Liver (tissue), 9 donors: ENCODE measurements around the gene ACTL8. TPM values are rescaled to one million over a fixed set of nuclear protein-coding genes. Genes with fewer than 3 reads are reported as not detected.

Source experiments
- DNase-seq: peaks from one replicate; pipeline ENCODE4 v3.0.0-alpha.2; 2017; ENCODE audit warnings: low spot score
- H3K27ac ChIP-seq, 2 donors: one replicate each; pipeline ENCODE4 v1.7.0; 2013; ENCODE audit warnings: inconsistent platforms in 2 of 2, low read length in 2 of 2, control low read depth in 1 of 2, low read depth in 1 of 2, mild to moderate bottlenecking in 1 of 2
- H3K27me3 ChIP-seq, 4 donors: one replicate each; pipeline versions ENCODE4 v1.6.1 to v1.7.0; 2013; ENCODE audit warnings: low read length in 3 of 4, inconsistent platforms in 1 of 4, mild to moderate bottlenecking in 1 of 4, moderate library complexity in 1 of 4; ENCODE audit not compliant: control insufficient read depth in 4 of 4, insufficient read depth in 4 of 4
- H3K36me3 ChIP-seq, 4 donors: one replicate each; pipeline versions ENCODE4 v1.6.1 to v1.7.0; 2013; ENCODE audit warnings: low read length in 3 of 4, mild to moderate bottlenecking in 3 of 4, low read depth in 1 of 4, moderate library complexity in 1 of 4; ENCODE audit not compliant: control insufficient read depth in 4 of 4, insufficient read depth in 3 of 4
- H3K4me1 ChIP-seq, 4 donors: one replicate each; pipeline versions ENCODE4 v1.6.1 to v1.7.0; 2013; ENCODE audit warnings: low read length in 3 of 4, mild to moderate bottlenecking in 3 of 4, moderate library complexity in 1 of 4; ENCODE audit not compliant: control insufficient read depth in 4 of 4, insufficient read depth in 4 of 4
- H3K4me3 ChIP-seq, 3 donors: one replicate each; pipeline versions ENCODE4 v1.6.1 to v1.7.0; 2013; ENCODE audit warnings: low read length in 3 of 3, control low read depth in 1 of 3, low read depth in 1 of 3, mild to moderate bottlenecking in 1 of 3
- H3K9ac ChIP-seq, 2 donors: one replicate each; pipeline ENCODE4 v1.7.0; 2013; ENCODE audit warnings: low read length in 2 of 2, mild to moderate bottlenecking in 2 of 2, moderate library complexity in 2 of 2, control low read depth in 1 of 2, low read depth in 1 of 2
- H3K9me3 ChIP-seq, 4 donors: one replicate each; pipeline versions ENCODE4 v1.6.1 to v1.7.0; 2013; ENCODE audit warnings: low read length in 3 of 4; ENCODE audit not compliant: control insufficient read depth in 4 of 4
- EGR1 ChIP-seq, 2 donors: IDR thresholded peaks; 2 replicates each; pipeline ENCODE4 v1.6.1; 2016 to 2018; ENCODE audit warnings: antibody characterized with exemption in 2 of 2, low read depth in 2 of 2
- FOXA1 ChIP-seq: IDR thresholded peaks from 2 replicates; pipeline ENCODE4 v1.6.1; 2016; ENCODE audit warnings: antibody characterized with exemption
- FOXA2 ChIP-seq: IDR thresholded peaks from 2 replicates; pipeline ENCODE4 v1.6.1; 2016; ENCODE audit warnings: antibody characterized with exemption
- GABPA ChIP-seq, 2 donors: IDR thresholded peaks in 1 of 2; conservative IDR thresholded peaks in 1 of 2; 2 replicates each; pipeline ENCODE4 v1.6.1; 2016; ENCODE audit warnings: antibody characterized with exemption in 2 of 2, mild to moderate bottlenecking in 1 of 2, moderate library complexity in 1 of 2
- HNF4A ChIP-seq, 2 donors: conservative IDR thresholded peaks; 2 replicates each; pipeline ENCODE4 v1.6.1; 2016; ENCODE audit warnings: antibody characterized with exemption in 2 of 2, mild to moderate bottlenecking in 2 of 2
- HNF4G ChIP-seq: IDR thresholded peaks from 2 replicates; pipeline ENCODE4 v1.6.1; 2016; ENCODE audit warnings: antibody characterized with exemption
- JUND ChIP-seq, 2 donors: IDR thresholded peaks; 2 replicates each; pipeline ENCODE4 v1.6.1; 2016; ENCODE audit warnings: antibody characterized with exemption in 2 of 2
- MAX ChIP-seq: IDR thresholded peaks from 2 replicates; pipeline ENCODE4 v1.6.1; 2016; ENCODE audit warnings: antibody characterized with exemption
- NR2F2 ChIP-seq: IDR thresholded peaks from 2 replicates; pipeline ENCODE4 v1.6.1; 2016; ENCODE audit warnings: antibody characterized with exemption
- RAD21 ChIP-seq, 2 donors: IDR thresholded peaks; 2 replicates each; pipeline ENCODE4 v1.6.1; 2016; ENCODE audit warnings: antibody characterized with exemption in 2 of 2, mild to moderate bottlenecking in 2 of 2
- REST ChIP-seq: IDR thresholded peaks from 2 replicates; pipeline ENCODE4 v1.6.1; 2016; ENCODE audit warnings: antibody characterized with exemption, mild to moderate bottlenecking
- RXRA ChIP-seq, 2 donors: IDR thresholded peaks; 2 replicates each; pipeline ENCODE4 v1.6.1; 2017 to 2018; ENCODE audit warnings: antibody characterized with exemption in 2 of 2, mild to moderate bottlenecking in 1 of 2
- SP1 ChIP-seq: IDR thresholded peaks from 2 replicates; pipeline ENCODE4 v1.6.1; 2018; ENCODE audit warnings: antibody characterized with exemption, mild to moderate bottlenecking
- TAF1 ChIP-seq: conservative IDR thresholded peaks from 2 replicates; pipeline ENCODE4 v1.6.1; 2016; ENCODE audit warnings: antibody characterized with exemption, mild to moderate bottlenecking
- YY1 ChIP-seq: IDR thresholded peaks from 2 replicates; pipeline ENCODE4 v1.6.1; 2016; ENCODE audit warnings: antibody characterized with exemption, mild to moderate bottlenecking
- WGBS: extraction: QIAGEN DNeasy Blood & Tissue Kit; methylation state at CpG from one replicate; pipeline ENCODE4 v1.1.7; 2013; 5-methylcytosine and 5-hydroxymethylcytosine counted together
- polyA plus RNA-seq, 2 donors: library from polyadenylated mRNA; stranded (reverse) in 1 of 2; unstranded in 1 of 2; fragments of 200-250 nt in 1 of 2; fragments of >200 nt in 1 of 2; fragmentation: Nextera tagmentation in 1 of 2; extraction: Ambion mirVana in 1 of 2; gene quantifications; one replicate each; pipeline versions ENCODE4 v1.2.1 to v1.2.3, GENCODE V29; 2013 to 2015
- total RNA-seq, 2 donors: library from RNA; depleted of rRNA; stranded (reverse); fragments of >200 nt; gene quantifications; one replicate each; pipeline ENCODE4 v1.2.3, GENCODE V29; 2014
- TF ChIP-seq, protein P1 (sequence below): fragments of 150-350 bp; IDR thresholded peaks from 2 replicates; pipeline ENCODE4 v1.5.1; 2017; ENCODE audit warnings: improper control_type of control experiment, low read depth, low read length; ENCODE audit not compliant: missing input control
- TF ChIP-seq, protein P2 (sequence below): IDR thresholded peaks from 2 replicates; pipeline ENCODE4 v1.6.1; 2016; ENCODE audit warnings: antibody characterized with exemption
- TF ChIP-seq, protein P3 (sequence below): IDR thresholded peaks from 2 replicates; pipeline ENCODE4 v1.6.1; 2016; ENCODE audit warnings: antibody characterized with exemption
- donor health status: healthy.
- donor health status: healthy.
- donor health status: healthy.
- donor health status: healthy.
- donor health status: healthy.

The ACTL8 gene
- total and polyA plus RNA-seq, 4 donors = not detected

- no peak overlapping the region for H3K4me3 ChIP-seq
- TF ChIP-seq, protein P1, sequence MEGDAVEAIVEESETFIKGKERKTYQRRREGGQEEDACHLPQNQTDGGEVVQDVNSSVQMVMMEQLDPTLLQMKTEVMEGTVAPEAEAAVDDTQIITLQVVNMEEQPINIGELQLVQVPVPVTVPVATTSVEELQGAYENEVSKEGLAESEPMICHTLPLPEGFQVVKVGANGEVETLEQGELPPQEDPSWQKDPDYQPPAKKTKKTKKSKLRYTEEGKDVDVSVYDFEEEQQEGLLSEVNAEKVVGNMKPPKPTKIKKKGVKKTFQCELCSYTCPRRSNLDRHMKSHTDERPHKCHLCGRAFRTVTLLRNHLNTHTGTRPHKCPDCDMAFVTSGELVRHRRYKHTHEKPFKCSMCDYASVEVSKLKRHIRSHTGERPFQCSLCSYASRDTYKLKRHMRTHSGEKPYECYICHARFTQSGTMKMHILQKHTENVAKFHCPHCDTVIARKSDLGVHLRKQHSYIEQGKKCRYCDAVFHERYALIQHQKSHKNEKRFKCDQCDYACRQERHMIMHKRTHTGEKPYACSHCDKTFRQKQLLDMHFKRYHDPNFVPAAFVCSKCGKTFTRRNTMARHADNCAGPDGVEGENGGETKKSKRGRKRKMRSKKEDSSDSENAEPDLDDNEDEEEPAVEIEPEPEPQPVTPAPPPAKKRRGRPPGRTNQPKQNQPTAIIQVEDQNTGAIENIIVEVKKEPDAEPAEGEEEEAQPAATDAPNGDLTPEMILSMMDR = no peak
- TF ChIP-seq RAD21 (IDR thresholded peaks at IDR 0.05) (no peak), YY1 (no peak), NR2F2 (no peak), MAX (no peak), TAF1 (no peak), JUND (IDR thresholded peaks at IDR 0.05) (no peak), FOXA2 (no peak), HNF4G (no peak)
- H3K9ac ChIP-seq = no peak overlapping the region
- H3K9me3 ChIP-seq = no peaks in the 10 kb centered on the region
- H3K4me1 ChIP-seq = no peaks in the 10 kb centered on the region
- H3K36me3 ChIP-seq = no peaks in the 10 kb centered on the region
- H3K27me3 ChIP-seq = peaks cover 0 to 2% (median 0%) of the 10 kb centered on the region in 4 donors
- 70% methylated on average over 7 of the region's 7 CpGs for WGBS
- H3K27ac ChIP-seq = no peak overlapping the region
- no peak for DNase-seq
Observed at GRCh38 chr1:17725811-17726582, 29.1 kb upstream of the ACTL8 start.

DNA sequence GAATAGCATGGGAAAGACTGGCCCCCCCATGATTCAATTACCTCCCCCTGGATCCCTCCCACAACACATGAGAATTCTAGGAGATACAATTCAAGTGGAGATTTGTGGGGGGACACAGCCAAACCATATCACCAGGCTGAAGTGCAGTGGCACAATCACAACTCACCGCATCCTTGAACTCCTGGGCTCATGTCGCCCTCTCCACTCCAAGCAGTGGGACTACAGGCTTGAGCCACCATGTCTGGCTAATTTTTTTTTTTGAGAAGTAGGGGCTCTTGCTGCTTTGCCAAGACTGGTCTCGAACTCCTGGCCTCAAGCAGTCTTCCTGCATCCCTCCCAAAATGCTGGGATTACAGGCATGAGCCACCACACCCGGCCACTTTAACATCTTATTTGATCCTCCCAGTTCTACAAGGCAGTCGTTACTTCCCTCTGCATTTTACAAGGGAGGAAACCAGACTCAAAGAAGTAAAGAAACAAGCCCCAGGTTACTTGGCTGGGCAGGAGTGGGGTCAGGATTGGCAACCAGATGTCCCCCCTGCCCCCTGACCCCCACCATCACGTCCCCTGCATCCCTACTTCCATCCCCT lies 26.9 kb upstream of the ACTL8 start:
- H3K27ac ChIP-seq = no peak overlapping the region
- H3K9me3 ChIP-seq = no peaks in the 10 kb centered on the region
- no peaks in the 10 kb centered on the region for H3K27me3 ChIP-seq
- H3K4me1 ChIP-seq = no peaks in the 10 kb centered on the region
- DNase-seq = no peak
- no peak overlapping the region for H3K4me3 ChIP-seq
- WGBS = 79% methylated on average over 6 of the region's 6 CpGs
- H3K36me3 ChIP-seq = no peaks in the 10 kb centered on the region
- H3K9ac ChIP-seq = no peak overlapping the region
- TF ChIP-seq GABPA (IDR thresholded peaks at IDR 0.05 in 1 of 2, conservative IDR thresholded peaks at IDR 0.05 in 1 of 2) (no peak), JUND (IDR thresholded peaks at IDR 0.05) (no peak), RXRA (IDR thresholded peaks at IDR 0.05) (no peak), HNF4A (conservative IDR thresholded peaks at IDR 0.05) (no peak), REST (no peak), EGR1 (IDR thresholded peaks at IDR 0.05; ENCODE audit: low read depth in 2 of 2) (no peak), TAF1 (no peak), RAD21 (IDR thresholded peaks at IDR 0.05) (no peak), YY1 (no peak), MAX (no peak), SP1 (no peak), HNF4G (no peak), FOXA2 (no peak), FOXA1 (no peak), NR2F2 (no peak)
- TF ChIP-seq, protein P1 = no peak
- TF ChIP-seq, protein P2, sequence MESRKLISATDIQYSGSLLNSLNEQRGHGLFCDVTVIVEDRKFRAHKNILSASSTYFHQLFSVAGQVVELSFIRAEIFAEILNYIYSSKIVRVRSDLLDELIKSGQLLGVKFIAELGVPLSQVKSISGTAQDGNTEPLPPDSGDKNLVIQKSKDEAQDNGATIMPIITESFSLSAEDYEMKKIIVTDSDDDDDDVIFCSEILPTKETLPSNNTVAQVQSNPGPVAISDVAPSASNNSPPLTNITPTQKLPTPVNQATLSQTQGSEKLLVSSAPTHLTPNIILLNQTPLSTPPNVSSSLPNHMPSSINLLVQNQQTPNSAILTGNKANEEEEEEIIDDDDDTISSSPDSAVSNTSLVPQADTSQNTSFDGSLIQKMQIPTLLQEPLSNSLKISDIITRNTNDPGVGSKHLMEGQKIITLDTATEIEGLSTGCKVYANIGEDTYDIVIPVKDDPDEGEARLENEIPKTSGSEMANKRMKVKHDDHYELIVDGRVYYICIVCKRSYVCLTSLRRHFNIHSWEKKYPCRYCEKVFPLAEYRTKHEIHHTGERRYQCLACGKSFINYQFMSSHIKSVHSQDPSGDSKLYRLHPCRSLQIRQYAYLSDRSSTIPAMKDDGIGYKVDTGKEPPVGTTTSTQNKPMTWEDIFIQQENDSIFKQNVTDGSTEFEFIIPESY = no peak
- TF ChIP-seq, protein P3, sequence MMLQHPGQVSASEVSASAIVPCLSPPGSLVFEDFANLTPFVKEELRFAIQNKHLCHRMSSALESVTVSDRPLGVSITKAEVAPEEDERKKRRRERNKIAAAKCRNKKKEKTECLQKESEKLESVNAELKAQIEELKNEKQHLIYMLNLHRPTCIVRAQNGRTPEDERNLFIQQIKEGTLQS = no peak
